Activated T-cell treated with anti-CD3 and anti-CD28 coated beads, Interleukin-2, amount 50 U/mL, for 72 hours (primary cell): ENCODE data around the gene CTNNA2. TPM values are rescaled to one million over a fixed set of nuclear protein-coding genes. Genes with fewer than 3 reads are reported as not detected.

ENCODE experiments used
- ATAC-seq, 2 donors: fragments of 150-1000 bp; cut with Tn5 transposase; replicated peaks in 1 of 2; 2 replicates each; pipeline ENCODE4 v1.10.0; 2021; ENCODE audit warnings: moderate library complexity in 2 of 2, mild to moderate bottlenecking in 1 of 2
- DNase-seq, 2 donors: peaks; one replicate each; pipeline ENCODE4 v3.0.0; 2021 to 2022; ENCODE audit warnings: mixed read lengths in 1 of 2
- H3K27ac Mint-ChIP-seq: one replicate; pipeline ENCODE4 v1.8.0; 2022; ENCODE audit warnings: mild to moderate bottlenecking, moderate library complexity, mixed read lengths
- H3K27me3 Mint-ChIP-seq: one replicate; pipeline ENCODE4 v1.8.0; 2022; ENCODE audit warnings: low read depth, mixed read lengths
- H3K36me3 Mint-ChIP-seq, 2 donors: one replicate each; pipeline ENCODE4 v1.8.0; 2022; ENCODE audit warnings: mixed read lengths in 2 of 2, mild to moderate bottlenecking in 1 of 2; ENCODE audit not compliant: insufficient read depth in 2 of 2
- H3K4me1 Mint-ChIP-seq: one replicate; pipeline ENCODE4 v1.8.0; 2022; ENCODE audit warnings: low read depth, mixed read lengths
- H3K4me3 Mint-ChIP-seq, 2 donors: one replicate each; pipeline ENCODE4 v1.8.0; 2022; ENCODE audit warnings: mild to moderate bottlenecking in 2 of 2, mixed read lengths in 2 of 2, moderate library complexity in 2 of 2
- H3K9me3 Mint-ChIP-seq, 2 donors: one replicate each; pipeline ENCODE4 v1.8.0; 2022; ENCODE audit warnings: mixed read lengths in 2 of 2
- total RNA-seq, 2 donors: library from RNA; stranded (reverse); gene quantifications; one replicate each; pipeline ENCODE4 v1.2.3, GENCODE V29; 2022

Gene CTNNA2
- total RNA-seq, 2 donors from 2014 or later, result not detected

- H3K4me3 Mint-ChIP-seq, result no peak overlapping the region
- ATAC-seq, result no peak
- H3K36me3 Mint-ChIP-seq, result peaks cover 3 to 5% of the 10 kb centered on the region in 2 donors
These were observed 108.9 kb downstream of the CTNNA2 start for GRCh38 chr2:79621755-79622154.

GRCh38 chr2:79622508-79622907, 109.7 kb downstream of the CTNNA2 start:
- Mint-ChIP-seq H3K36me3 (peaks cover 1 to 3% of the 10 kb centered on the region in 2 donors), H3K27ac (no peak overlapping the region), H3K4me1 (no peaks in the 10 kb centered on the region), H3K4me3 (no peak overlapping the region), H3K9me3 (peaks cover 4 to 9% of the 10 kb centered on the region in 2 donors), H3K27me3 (no peaks in the 10 kb centered on the region)
- no peak for ATAC-seq
- no peak for DNase-seq

More at GRCh38 chr2:79621755-79622154, 108.9 kb downstream of the CTNNA2 start:
- DNase-seq, result no peak
- no peaks in the 10 kb centered on the region for H3K4me1 Mint-ChIP-seq
- H3K27ac Mint-ChIP-seq, result no peak overlapping the region
- H3K9me3 Mint-ChIP-seq, result peaks cover 6 to 9% of the 10 kb centered on the region in 2 donors
- no peaks in the 10 kb centered on the region for H3K27me3 Mint-ChIP-seq

GRCh38 chr2:79627237-79627636, 114.4 kb downstream of the CTNNA2 start:
- Mint-ChIP-seq H3K4me3 (no peak overlapping the region), H3K9me3 (peaks cover 5 to 11% of the 10 kb centered on the region in 2 donors), H3K36me3 (peaks cover 0 to 1% of the 10 kb centered on the region in 2 donors), H3K4me1 (no peaks in the 10 kb centered on the region), H3K27me3 (no peaks in the 10 kb centered on the region), H3K27ac (no peak overlapping the region)
- DNase-seq, result no peak
- no peak for ATAC-seq

GRCh38 chr2:79630060-79630459, 117.2 kb downstream of the CTNNA2 start:
- H3K4me3 Mint-ChIP-seq, result no peak overlapping the region
- no peak overlapping the region for H3K27ac Mint-ChIP-seq
- peaks cover 9 to 21% of the 10 kb centered on the region in 2 donors for H3K9me3 Mint-ChIP-seq
- peaks cover 1 to 4% of the 10 kb centered on the region in 2 donors for H3K36me3 Mint-ChIP-seq
- no peak for DNase-seq
- no peaks in the 10 kb centered on the region for H3K4me1 Mint-ChIP-seq
- no peak for ATAC-seq
- H3K27me3 Mint-ChIP-seq, result no peaks in the 10 kb centered on the region

- Mint-ChIP-seq H3K27me3 (no peaks in the 10 kb centered on the region), H3K4me3 (no peak overlapping the region), H3K4me1 (no peaks in the 10 kb centered on the region), H3K36me3 (peaks cover 1 to 4% of the 10 kb centered on the region in 2 donors), H3K27ac (no peak overlapping the region), H3K9me3 (peaks cover 9 to 22% of the 10 kb centered on the region in 2 donors)
- ATAC-seq (no peak), DNase-seq (no peak)
These were observed 118.2 kb downstream of the CTNNA2 start for GRCh38 chr2:79630972-79631557.

GRCh38 chr2:79638410-79638809, 125.6 kb downstream of the CTNNA2 start:
- DNase-seq, result no peak
- Mint-ChIP-seq H3K27me3 (no peaks in the 10 kb centered on the region), H3K27ac (no peak overlapping the region), H3K4me1 (no peaks in the 10 kb centered on the region), H3K4me3 (no peak overlapping the region), H3K9me3 (peaks cover 13 to 23% of the 10 kb centered on the region in 2 donors), H3K36me3 (peaks cover 0 to 4% of the 10 kb centered on the region in 2 donors)
- no peak for ATAC-seq

GRCh38 chr2:79638954-79639353, 126.1 kb downstream of the CTNNA2 start:
- no peaks in the 10 kb centered on the region for H3K4me1 Mint-ChIP-seq
- DNase-seq (no peak), ATAC-seq (no peak)
- no peak overlapping the region for H3K27ac Mint-ChIP-seq
- H3K27me3 Mint-ChIP-seq, result no peaks in the 10 kb centered on the region
- no peak overlapping the region for H3K4me3 Mint-ChIP-seq
- H3K36me3 Mint-ChIP-seq, result peaks cover 0 to 4% of the 10 kb centered on the region in 2 donors
- H3K9me3 Mint-ChIP-seq, result peaks cover 13 to 24% of the 10 kb centered on the region in 2 donors

GRCh38 chr2:79640001-79640400, 127.2 kb downstream of the CTNNA2 start:
- Mint-ChIP-seq H3K27ac (no peak overlapping the region), H3K4me1 (no peaks in the 10 kb centered on the region), H3K4me3 (no peak overlapping the region), H3K9me3 (peaks cover 9 to 17% of the 10 kb centered on the region in 2 donors), H3K36me3 (no peaks in the 10 kb centered on the region), H3K27me3 (no peaks in the 10 kb centered on the region)
- DNase-seq, result no peak
- ATAC-seq, result no peak

- ATAC-seq (no peak), DNase-seq (no peak)
- Mint-ChIP-seq H3K27ac (no peak overlapping the region), H3K27me3 (no peaks in the 10 kb centered on the region), H3K36me3 (peaks cover 1 to 2% of the 10 kb centered on the region in 2 donors), H3K4me1 (no peaks in the 10 kb centered on the region), H3K9me3 (peaks cover 21 to 27% of the 10 kb centered on the region in 2 donors), H3K4me3 (no peak overlapping the region)
These were observed 136.7 kb downstream of the CTNNA2 start for GRCh38 chr2:79649531-79649930.

GRCh38 chr2:79660557-79660956, 147.7 kb downstream of the CTNNA2 start:
- Mint-ChIP-seq H3K4me1 (no peaks in the 10 kb centered on the region), H3K9me3 (peaks cover 8 to 13% of the 10 kb centered on the region in 2 donors), H3K27me3 (no peaks in the 10 kb centered on the region), H3K4me3 (no peak overlapping the region), H3K36me3 (no peaks in the 10 kb centered on the region), H3K27ac (no peak overlapping the region)
- ATAC-seq, result no peak
- DNase-seq, result no peak

GRCh38 chr2:79665091-79665490, 152.2 kb downstream of the CTNNA2 start:
- Mint-ChIP-seq H3K27me3 (no peaks in the 10 kb centered on the region), H3K36me3 (no peaks in the 10 kb centered on the region), H3K4me1 (no peaks in the 10 kb centered on the region), H3K27ac (no peak overlapping the region), H3K4me3 (no peak overlapping the region), H3K9me3 (peaks cover 8 to 13% of the 10 kb centered on the region in 2 donors)
- DNase-seq (no peak), ATAC-seq (no peak)

GRCh38 chr2:79666430-79666829, 153.6 kb downstream of the CTNNA2 start:
- H3K36me3 Mint-ChIP-seq, result no peaks in the 10 kb centered on the region
- DNase-seq (no peak), ATAC-seq (no peak)
- no peak overlapping the region for H3K27ac Mint-ChIP-seq
- peaks cover 8 to 13% of the 10 kb centered on the region in 2 donors for H3K9me3 Mint-ChIP-seq
- no peaks in the 10 kb centered on the region for H3K27me3 Mint-ChIP-seq
- H3K4me3 Mint-ChIP-seq, result no peak overlapping the region
- H3K4me1 Mint-ChIP-seq, result no peaks in the 10 kb centered on the region

GRCh38 chr2:79669714-79670113, 156.9 kb downstream of the CTNNA2 start:
- Mint-ChIP-seq H3K27me3 (no peaks in the 10 kb centered on the region), H3K9me3 (peaks cover 0 to 4% of the 10 kb centered on the region in 2 donors), H3K27ac (no peak overlapping the region), H3K36me3 (no peaks in the 10 kb centered on the region), H3K4me3 (no peak overlapping the region), H3K4me1 (no peaks in the 10 kb centered on the region)
- DNase-seq (no peak), ATAC-seq (no peak)

GRCh38 chr2:79670198-79670597, 157.3 kb downstream of the CTNNA2 start:
- no peak overlapping the region for H3K4me3 Mint-ChIP-seq
- peaks cover 0 to under 1% of the 10 kb centered on the region in 2 donors for H3K9me3 Mint-ChIP-seq
- DNase-seq (no peak), ATAC-seq (no peak)
- H3K36me3 Mint-ChIP-seq, result no peaks in the 10 kb centered on the region
- H3K27me3 Mint-ChIP-seq, result no peaks in the 10 kb centered on the region
- H3K27ac Mint-ChIP-seq, result no peak overlapping the region
- H3K4me1 Mint-ChIP-seq, result no peaks in the 10 kb centered on the region
